ENCODE measurements around the gene C12orf60. TPM values are rescaled to one million over a fixed set of nuclear protein-coding genes. Genes with fewer than 3 reads are reported as not detected.
A peak's percentile ranks its signal among the peaks of the same experiment; 100 is the strongest.

C12orf60 gene
- total RNA-seq, 2 donors from 2014 or later, result 2.6 to 4.6 TPM

- peak; percentile 83 to 95 for DNase-seq (ENCODE audit: low spot score in 2 of 2)
- Mint-ChIP-seq H3K27ac (peak overlapping the region; percentile 97 to 100), H3K36me3 (peaks cover 37 to 43% of the 10 kb centered on the region in 2 donors), H3K9me3 (no peaks in the 10 kb centered on the region)
- ATAC-seq, result peak; percentile 71
Measured at GRCh38 chr12:14774074-14774905, 29.2 kb upstream of the C12orf60 start.

GRCh38 chr12:14774906-14775635, 28.4 kb upstream of the C12orf60 start:
- DNase-seq (ENCODE audit: low spot score in 2 of 2), result peak; percentile 28 to 66
- ATAC-seq, result no peak
- H3K9me3 Mint-ChIP-seq, result no peaks in the 10 kb centered on the region
- peaks cover 30 to 37% of the 10 kb centered on the region in 2 donors for H3K36me3 Mint-ChIP-seq
- H3K27ac Mint-ChIP-seq, result peak overlapping the region; percentile 97 to 100

- H3K27ac Mint-ChIP-seq, result peak overlapping the region; percentile 97 to 100
- H3K9me3 Mint-ChIP-seq, result no peaks in the 10 kb centered on the region
Measured at GRCh38 chr12:14775636-14775980, 27.9 kb upstream of the C12orf60 start.

GRCh38 chr12:14776236-14776961, 27.1 kb upstream of the C12orf60 start:
- peak overlapping the region in 1 of 2 donors; percentile 97 for H3K27ac Mint-ChIP-seq
- H3K9me3 Mint-ChIP-seq, result no peaks in the 10 kb centered on the region
- ATAC-seq (no peak), DNase-seq (ENCODE audit: low spot score in 2 of 2) (no peak)
- H3K36me3 Mint-ChIP-seq, result peaks cover 20 to 28% of the 10 kb centered on the region in 2 donors

More at GRCh38 chr12:14775636-14775980, 27.9 kb upstream of the C12orf60 start:
- peaks cover 24 to 32% of the 10 kb centered on the region in 2 donors for H3K36me3 Mint-ChIP-seq
- ATAC-seq (peak in 1 of 2 donors; percentile 14), DNase-seq (ENCODE audit: low spot score in 2 of 2) (no peak)

GRCh38 chr12:14777271-14777670, 26.2 kb upstream of the C12orf60 start:
- ATAC-seq, result no peak
- Mint-ChIP-seq H3K9me3 (no peaks in the 10 kb centered on the region), H3K36me3 (peaks cover 20 to 28% of the 10 kb centered on the region in 2 donors), H3K27ac (no peak overlapping the region)
- DNase-seq (ENCODE audit: low spot score in 2 of 2), result no peak

- no peak for DNase-seq (ENCODE audit: low spot score in 2 of 2)
Measured at GRCh38 chr12:14779834-14780233, 23.6 kb upstream of the C12orf60 start.

GRCh38 chr12:14780859-14781258, 22.6 kb upstream of the C12orf60 start:
- DNase-seq (ENCODE audit: low spot score in 2 of 2) (no peak), ATAC-seq (no peak)
- Mint-ChIP-seq H3K27ac (no peak overlapping the region), H3K36me3 (peaks cover 0 to 5% of the 10 kb centered on the region in 2 donors), H3K9me3 (no peaks in the 10 kb centered on the region)

More at GRCh38 chr12:14779834-14780233, 23.6 kb upstream of the C12orf60 start:
- no peak for ATAC-seq
- Mint-ChIP-seq H3K27ac (no peak overlapping the region), H3K36me3 (peaks cover 9 to 15% of the 10 kb centered on the region in 2 donors), H3K9me3 (no peaks in the 10 kb centered on the region)

- no peak for DNase-seq (ENCODE audit: low spot score in 2 of 2)
- Mint-ChIP-seq H3K9me3 (no peaks in the 10 kb centered on the region), H3K27ac (no peak overlapping the region), H3K36me3 (peaks cover 0 to under 1% of the 10 kb centered on the region in 2 donors)
- ATAC-seq, result no peak
Measured at GRCh38 chr12:14781563-14781962, 21.9 kb upstream of the C12orf60 start.

- no peak for DNase-seq (ENCODE audit: low spot score in 2 of 2)
- Mint-ChIP-seq H3K27ac (no peak overlapping the region), H3K36me3 (peaks cover 0 to 12% of the 10 kb centered on the region in 2 donors), H3K9me3 (no peaks in the 10 kb centered on the region)
- ATAC-seq, result no peak
Measured at GRCh38 chr12:14782756-14783155, 20.7 kb upstream of the C12orf60 start.

GRCh38 chr12:14784471-14784870, 19.0 kb upstream of the C12orf60 start:
- Mint-ChIP-seq H3K9me3 (no peaks in the 10 kb centered on the region), H3K36me3 (peaks cover 0 to 28% of the 10 kb centered on the region in 2 donors), H3K27ac (no peak overlapping the region)
- DNase-seq (ENCODE audit: low spot score in 2 of 2) (no peak), ATAC-seq (no peak)

GRCh38 chr12:14785568-14785967, 17.9 kb upstream of the C12orf60 start:
- DNase-seq (ENCODE audit: low spot score in 2 of 2), result no peak
- Mint-ChIP-seq H3K9me3 (no peaks in the 10 kb centered on the region), H3K27ac (no peak overlapping the region), H3K36me3 (peaks cover 6 to 39% of the 10 kb centered on the region in 2 donors)
- no peak for ATAC-seq

- H3K27ac Mint-ChIP-seq, result peak overlapping the region in 1 of 2 donors; percentile 70
- H3K36me3 Mint-ChIP-seq, result peaks cover 18 to 50% of the 10 kb centered on the region in 2 donors
- H3K9me3 Mint-ChIP-seq, result no peaks in the 10 kb centered on the region
- no peak for ATAC-seq
- no peak for DNase-seq (ENCODE audit: low spot score in 2 of 2)
Measured at GRCh38 chr12:14795028-14795448, 8.4 kb upstream of the C12orf60 start.

- Mint-ChIP-seq H3K27ac (no peak overlapping the region), H3K9me3 (no peaks in the 10 kb centered on the region), H3K36me3 (peaks cover 11 to 21% of the 10 kb centered on the region in 2 donors)
- DNase-seq (ENCODE audit: low spot score in 2 of 2), result no peak
- no peak for ATAC-seq
Measured at GRCh38 chr12:14802247-14802646, 1.2 kb upstream of the C12orf60 start.

GRCh38 chr12:14802721-14803010, 804 bp upstream of the C12orf60 start:
- H3K27ac Mint-ChIP-seq, result no peak overlapping the region
- H3K36me3 Mint-ChIP-seq, result peaks cover 6 to 17% of the 10 kb centered on the region in 2 donors
- DNase-seq (ENCODE audit: low spot score in 2 of 2), result no peak
- H3K9me3 Mint-ChIP-seq, result no peaks in the 10 kb centered on the region
- no peak for ATAC-seq

GRCh38 chr12:14803830-14804160, 325 bp downstream of the C12orf60 start:
- H3K9me3 Mint-ChIP-seq, result no peaks in the 10 kb centered on the region
- peaks cover 6 to 16% of the 10 kb centered on the region in 2 donors for H3K36me3 Mint-ChIP-seq
- DNase-seq (ENCODE audit: low spot score in 2 of 2) (no peak), ATAC-seq (peak in 1 of 2 donors; percentile 4)
- H3K27ac Mint-ChIP-seq, result no peak overlapping the region

- ATAC-seq (no peak), DNase-seq (ENCODE audit: low spot score in 2 of 2) (no peak)
- Mint-ChIP-seq H3K27ac (no peak overlapping the region), H3K9me3 (no peaks in the 10 kb centered on the region), H3K36me3 (no peaks in the 10 kb centered on the region)
Measured at GRCh38 chr12:14810167-14810952, 6.9 kb downstream of the C12orf60 start.
